SU-DHL-6 (cell line): ENCODE results near the gene PGLYRP4.

Experiments
- H2AFZ ChIP-seq: fragments of 200-600 bp; sonication (generic); 2 replicates; pipeline ENCODE4 v1.6.1; 2014; ENCODE audit warnings: low read depth, mild to moderate bottlenecking, moderate library complexity, mixed read lengths, antibody characterized with exemption, low read length; ENCODE audit not compliant: severe bottlenecking
- H3F3A ChIP-seq: fragments of 200-600 bp; shearing (Covaris generic); 2 replicates; pipeline ENCODE4 v1.6.0; 2016; ENCODE audit warnings: antibody characterized with exemption, mild to moderate bottlenecking; ENCODE audit not compliant: insufficient read depth
- H3K27ac ChIP-seq: fragments of 200-600 bp; sonication (generic); 2 replicates; pipeline ENCODE4 v1.5.1; 2016; ENCODE audit warnings: low read depth, mild to moderate bottlenecking, low read length, moderate library complexity, mixed read lengths
- H3K27me3 ChIP-seq: fragments of 200-600 bp; sonication (generic), shearing (Covaris generic); 2 replicates; pipeline ENCODE4 v1.6.0; 2014; ENCODE audit warnings: mild to moderate bottlenecking, low read length
- H3K36me3 ChIP-seq: fragments of 200-600 bp; sonication (generic); 2 replicates; pipeline ENCODE4 v1.6.1; 2014; ENCODE audit warnings: mild to moderate bottlenecking, low read length, mixed read lengths
- H3K4me2 ChIP-seq: fragments of 300-600, 200-600 bp; shearing (Covaris generic), sonication (generic); 2 replicates; pipeline ENCODE4 v1.6.0; 2014; ENCODE audit warnings: low read length, low read depth, mild to moderate bottlenecking; ENCODE audit not compliant: poor library complexity, severe bottlenecking
- H3K4me3 ChIP-seq: fragments of 200-600 bp; sonication (generic); 2 replicates; pipeline ENCODE4 v1.5.1; 2014; ENCODE audit warnings: antibody characterized with exemption, low read length, mild to moderate bottlenecking, mixed read lengths; ENCODE audit not compliant: insufficient read depth, poor library complexity, severe bottlenecking
- H3K79me2 ChIP-seq: fragments of 200-600 bp; sonication (generic); 2 replicates; pipeline ENCODE4 v1.6.1; 2014; ENCODE audit warnings: mild to moderate bottlenecking, low read length, moderate library complexity; ENCODE audit not compliant: insufficient read depth
- H3K9ac ChIP-seq: fragments of 200-600 bp; sonication (generic); 2 replicates; pipeline ENCODE4 v1.7.0; 2014; ENCODE audit warnings: mild to moderate bottlenecking, low read length
- H3K9me2 ChIP-seq: fragments of 200-600 bp; sonication (generic); replicated peaks from 2 replicates; pipeline ENCODE4 v1.6.1; 2014; ENCODE audit warnings: low read length; ENCODE audit not compliant: insufficient read depth
- H3K9me3 ChIP-seq: fragments of 200-600 bp; sonication (generic); 2 replicates; pipeline ENCODE4 v1.6.1; 2014; ENCODE audit warnings: low read length, mixed read lengths; ENCODE audit not compliant: insufficient read depth
- H4K20me1 ChIP-seq: fragments of 200-600 bp; sonication (generic); 2 replicates; pipeline ENCODE4 v1.6.1; 2014; ENCODE audit warnings: low read depth, mild to moderate bottlenecking, antibody characterized with exemption, low read length, moderate library complexity, mixed read lengths
- EZH2phosphoT487 ChIP-seq: fragments of 200-600 bp; sonication (generic), shearing (Covaris generic); conservative IDR thresholded peaks from 2 replicates; pipeline ENCODE4 v1.6.1; 2018; ENCODE audit warnings: mild to moderate bottlenecking, antibody characterized with exemption, low read length, moderate library complexity, mixed read lengths
- TF ChIP-seq, protein P1 (sequence below): fragments of 200-600 bp; sonication (generic); IDR thresholded peaks from one replicate; pipeline ENCODE4 v1.5.1; 2017; ENCODE audit warnings: antibody characterized with exemption, mild to moderate bottlenecking, low read length, moderate library complexity; ENCODE audit not compliant: insufficient read depth, poor library complexity, severe bottlenecking

The PGLYRP4 gene

DNA sequence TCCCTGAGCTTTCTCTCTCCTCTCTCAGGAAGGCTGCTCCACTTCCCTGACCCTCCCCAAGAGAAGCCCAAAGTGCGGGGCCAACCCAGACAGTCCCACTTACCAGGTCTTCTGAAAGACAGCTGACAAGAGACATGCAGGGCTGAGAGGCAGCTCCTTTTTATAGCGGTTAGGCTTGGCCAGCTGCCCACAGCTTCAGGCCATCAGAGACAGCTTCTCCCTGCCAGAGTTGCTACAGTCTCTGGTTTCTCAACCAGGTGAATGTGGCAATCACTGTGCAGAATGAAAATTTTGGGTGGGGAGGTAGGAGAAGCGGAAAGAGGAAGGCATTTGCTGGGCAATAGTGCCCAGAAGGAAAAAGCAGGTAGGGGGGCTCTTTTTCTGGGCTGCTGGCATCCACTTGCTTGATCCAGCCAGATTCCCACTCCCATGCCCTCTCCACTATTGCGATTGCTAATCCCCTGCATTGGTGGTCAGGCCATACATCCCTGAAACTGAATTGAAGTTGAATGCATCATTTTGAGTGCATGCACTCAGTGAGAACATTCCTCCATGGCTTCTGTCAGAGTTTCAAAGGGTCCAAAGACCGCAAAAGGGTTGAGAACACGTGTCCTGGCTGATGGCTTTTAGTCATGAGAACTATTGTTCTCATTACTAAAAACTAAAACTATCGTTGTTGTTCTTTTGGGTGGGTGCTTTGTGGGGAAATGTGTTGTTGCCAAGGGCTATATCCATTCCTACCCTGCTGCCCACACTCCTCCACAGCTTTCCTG is 42.5 kb upstream of the PGLYRP4 start, which contains the start of gene S100A8:
Gene S100A8 (minus strand): TSS at position 136 of the 773 bp plus-strand sequence. CDS start 538 bp downstream, outside the sequence.
- H4K20me1 ChIP-seq = no peaks in the 10 kb centered on the region
- no peaks in the 10 kb centered on the region for H3F3A ChIP-seq
- H3K9me3 ChIP-seq = no peaks in the 10 kb centered on the region
- H3K79me2 ChIP-seq = no peaks in the 10 kb centered on the region
- H3K9ac ChIP-seq = no peak within 1 kb of the TSS
- H3K27ac ChIP-seq = no peak within 1 kb of the TSS
- H3K27me3 ChIP-seq = no peaks in the 10 kb centered on the region
- H3K4me2 ChIP-seq = no peak within 1 kb of the TSS
- no peaks in the 10 kb centered on the region for H3K9me2 ChIP-seq
- H3K4me3 ChIP-seq = no peak within 1 kb of the TSS
- H3K36me3 ChIP-seq = no peaks in the 10 kb centered on the region
- H2AFZ ChIP-seq = no peak within 1 kb of the TSS
- TF ChIP-seq, protein P1, sequence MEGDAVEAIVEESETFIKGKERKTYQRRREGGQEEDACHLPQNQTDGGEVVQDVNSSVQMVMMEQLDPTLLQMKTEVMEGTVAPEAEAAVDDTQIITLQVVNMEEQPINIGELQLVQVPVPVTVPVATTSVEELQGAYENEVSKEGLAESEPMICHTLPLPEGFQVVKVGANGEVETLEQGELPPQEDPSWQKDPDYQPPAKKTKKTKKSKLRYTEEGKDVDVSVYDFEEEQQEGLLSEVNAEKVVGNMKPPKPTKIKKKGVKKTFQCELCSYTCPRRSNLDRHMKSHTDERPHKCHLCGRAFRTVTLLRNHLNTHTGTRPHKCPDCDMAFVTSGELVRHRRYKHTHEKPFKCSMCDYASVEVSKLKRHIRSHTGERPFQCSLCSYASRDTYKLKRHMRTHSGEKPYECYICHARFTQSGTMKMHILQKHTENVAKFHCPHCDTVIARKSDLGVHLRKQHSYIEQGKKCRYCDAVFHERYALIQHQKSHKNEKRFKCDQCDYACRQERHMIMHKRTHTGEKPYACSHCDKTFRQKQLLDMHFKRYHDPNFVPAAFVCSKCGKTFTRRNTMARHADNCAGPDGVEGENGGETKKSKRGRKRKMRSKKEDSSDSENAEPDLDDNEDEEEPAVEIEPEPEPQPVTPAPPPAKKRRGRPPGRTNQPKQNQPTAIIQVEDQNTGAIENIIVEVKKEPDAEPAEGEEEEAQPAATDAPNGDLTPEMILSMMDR = no peak
- no peak for TF ChIP-seq EZH2phosphoT487

DNA sequence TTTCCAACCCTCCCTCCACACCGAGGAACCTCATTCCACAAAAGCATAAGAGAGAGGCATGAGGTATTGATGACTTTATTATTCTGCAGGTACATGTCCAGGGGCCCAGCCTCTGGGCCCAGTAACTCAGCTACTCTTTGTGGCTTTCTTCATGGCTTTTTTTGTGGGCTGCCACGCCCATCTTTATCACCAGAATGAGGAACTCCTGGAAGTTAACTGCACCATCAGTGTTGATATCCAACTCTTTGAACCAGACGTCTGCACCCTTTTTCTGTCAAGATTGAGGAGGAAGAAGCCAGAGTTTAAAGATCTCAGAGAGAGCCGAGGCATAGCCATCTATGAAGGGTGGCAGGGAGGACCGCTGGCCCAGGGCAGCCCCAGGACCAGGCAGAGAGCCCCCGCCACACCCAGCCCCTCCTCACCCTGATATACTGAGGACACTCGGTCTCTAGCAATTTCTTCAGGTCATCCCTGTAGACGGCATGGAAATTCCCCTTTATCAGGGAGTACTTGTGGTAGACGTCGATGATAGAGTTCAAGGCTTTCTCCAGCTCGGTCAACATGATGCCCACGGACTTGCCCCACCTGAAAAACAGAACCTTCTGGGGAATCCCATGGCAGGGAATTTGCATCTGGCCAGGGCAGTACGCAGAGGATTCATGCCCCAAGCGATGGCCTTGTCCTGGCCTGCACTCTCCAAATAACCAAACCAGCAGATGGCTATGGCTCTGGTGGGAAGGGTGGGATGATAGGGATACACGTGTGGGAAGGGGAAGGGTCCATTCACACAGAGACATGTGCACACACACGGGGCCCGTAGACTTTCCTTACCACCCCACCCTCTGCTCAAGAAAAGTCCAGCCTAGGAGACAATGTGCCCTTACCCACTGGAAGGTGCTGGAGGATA is 41.6 kb upstream of the PGLYRP4 start:
- H3K4me2 ChIP-seq = no peak overlapping the region
- H3F3A ChIP-seq = no peaks in the 10 kb centered on the region
- H3K4me3 ChIP-seq = no peak overlapping the region
- no peak for TF ChIP-seq EZH2phosphoT487
- TF ChIP-seq, protein P1 = no peak
- no peaks in the 10 kb centered on the region for H3K9me2 ChIP-seq
- no peak overlapping the region for H2AFZ ChIP-seq
- H3K9me3 ChIP-seq = no peaks in the 10 kb centered on the region
- H3K27ac ChIP-seq = no peak overlapping the region
- H3K79me2 ChIP-seq = no peaks in the 10 kb centered on the region
- H3K9ac ChIP-seq = no peak overlapping the region
- no peaks in the 10 kb centered on the region for H4K20me1 ChIP-seq
- H3K27me3 ChIP-seq = no peaks in the 10 kb centered on the region
- H3K36me3 ChIP-seq = no peaks in the 10 kb centered on the region

DNA sequence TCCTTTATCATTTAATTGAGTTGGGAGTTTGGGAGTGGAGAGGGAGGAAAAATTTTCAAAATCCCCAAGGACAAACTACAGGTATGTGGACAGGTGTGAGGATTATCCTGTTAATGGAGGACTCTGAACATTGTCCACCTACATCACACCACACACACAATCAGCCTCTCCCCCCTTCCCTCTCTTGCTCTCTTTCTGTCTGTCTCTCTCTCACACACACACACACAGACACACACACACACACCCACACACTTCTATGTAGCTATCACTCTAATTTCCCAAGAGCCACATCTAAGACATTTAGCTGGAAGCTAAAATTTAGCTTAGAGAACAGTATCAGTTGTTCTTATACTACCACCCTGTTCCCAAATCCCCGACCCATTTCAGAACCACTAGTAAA is 40.8 kb upstream of the PGLYRP4 start:
- Histone ChIP-seq H3K9ac (no peak overlapping the region), H3K4me2 (no peak overlapping the region), H3K9me2 (no peaks in the 10 kb centered on the region)

More for the DNA sequence above, 40.8 kb upstream of the PGLYRP4 start:
- H3K9me3 ChIP-seq = no peaks in the 10 kb centered on the region
- no peaks in the 10 kb centered on the region for H3F3A ChIP-seq
- no peaks in the 10 kb centered on the region for H4K20me1 ChIP-seq
- H3K27ac ChIP-seq = no peak overlapping the region
- no peak overlapping the region for H2AFZ ChIP-seq
- TF ChIP-seq EZH2phosphoT487 = no peak
- TF ChIP-seq, protein P1 = no peak
- no peak overlapping the region for H3K4me3 ChIP-seq
- no peaks in the 10 kb centered on the region for H3K36me3 ChIP-seq
- H3K27me3 ChIP-seq = no peaks in the 10 kb centered on the region
- H3K79me2 ChIP-seq = no peaks in the 10 kb centered on the region
